ENCODE results near the gene CNR2. TPM values are rescaled to one million over a fixed set of nuclear protein-coding genes. Genes with fewer than 3 reads are reported as not detected.

CNR2 gene
- total RNA-seq, 1 experiment from 2014 or later, result not detected

- no peak for TF ChIP-seq CTCF (conservative IDR thresholded peaks at IDR 0.05)
- H3K9me3 ChIP-seq (ENCODE audit: control insufficient read depth, low read depth, low read length), result no peaks in the 10 kb centered on the region
- H2BK15ac ChIP-seq (ENCODE audit: low read depth, low read length), result no peak overlapping the region
- H2BK20ac ChIP-seq (ENCODE audit: low read depth, low read length, poor library complexity, severe bottlenecking), result no peak overlapping the region
- H4K20me1 ChIP-seq (ENCODE audit: control insufficient read depth, insufficient read depth, insufficient read length), result no peaks in the 10 kb centered on the region
- no peak overlapping the region for H3K27ac ChIP-seq (ENCODE audit: insufficient read length, low read depth, low read length)
- no peak overlapping the region for H4K5ac ChIP-seq (ENCODE audit: insufficient read length, low read depth, low read length)
- no peak overlapping the region for H2AK5ac ChIP-seq (ENCODE audit: insufficient read length, low read length)
- H3K4me1 ChIP-seq (ENCODE audit: insufficient read depth, low read length), result no peaks in the 10 kb centered on the region
- H3K23ac ChIP-seq (ENCODE audit: insufficient read length, low read depth, low read length), result no peak overlapping the region
- H2BK12ac ChIP-seq (ENCODE audit: insufficient read length, low read depth, low read length), result no peak overlapping the region
- Mint-ChIP-seq H3K27ac (no peak overlapping the region), H3K4me3 (no peak overlapping the region), H3K36me3 (ENCODE audit: insufficient read depth in 1 of 3, low read depth in 3 of 3) (no peaks in the 10 kb centered on the region), H3K4me1 (peaks cover 0 to 3% of the 10 kb centered on the region in 2 experiments; a peak in 1 of 4 replicates), H3K9me3 (no peaks in the 10 kb centered on the region), H3K27me3 (ENCODE audit: low read depth) (peaks cover 1% of the 10 kb centered on the region; the same call in 1 of the 2 replicates)
- H3K23me2 ChIP-seq (ENCODE audit: insufficient read length, low read depth, low read length, poor library complexity, severe bottlenecking), result no peaks in the 10 kb centered on the region
- no peak overlapping the region for H3T11ph ChIP-seq (ENCODE audit: low read length)
- no peak overlapping the region for H3K4me2 ChIP-seq (ENCODE audit: insufficient read depth, insufficient read length, low read length)
- no peaks in the 10 kb centered on the region for H3K27me3 ChIP-seq (ENCODE audit: insufficient read depth, low read length)
- no peak overlapping the region for H2BK5ac ChIP-seq (ENCODE audit: insufficient read length, low read length)
- no peak overlapping the region for H2AFZ ChIP-seq (ENCODE audit: low read length)
- H4K8ac ChIP-seq (replicated peaks; ENCODE audit: insufficient read length, low read depth, low read length), result no peak overlapping the region
- no peak overlapping the region for H4K91ac ChIP-seq (ENCODE audit: insufficient read length, low read depth, low read length)
- H3K14ac ChIP-seq (ENCODE audit: insufficient read depth, low read length), result no peak overlapping the region
- H3K9ac ChIP-seq (ENCODE audit: extremely low read depth, insufficient read length, low read length), result no peak overlapping the region
- no peak overlapping the region for H3K56ac ChIP-seq (ENCODE audit: insufficient read length, low read depth, low read length)
- no peaks in the 10 kb centered on the region for H3K79me2 ChIP-seq (ENCODE audit: insufficient read depth, low read length)
- no peak overlapping the region for H2BK120ac ChIP-seq (ENCODE audit: low read depth, low read length, poor library complexity, severe bottlenecking)
- H3K79me1 ChIP-seq (ENCODE audit: insufficient read depth, low read depth, low read length, poor library complexity, severe bottlenecking), result no peaks in the 10 kb centered on the region
- WGBS (ENCODE audit: extremely low coverage, insufficient read length, low lambda C conversion rate), result no CpG with 5 or more reads among the region's 3 CpGs
- DNase-seq, result no peak
- no peak overlapping the region for H3K4ac ChIP-seq (ENCODE audit: low read depth, low read length)
- H3K18ac ChIP-seq (ENCODE audit: insufficient read length, low read depth, low read length), result no peak overlapping the region
Observed at GRCh38 chr1:23925279-23925678, 12.1 kb upstream of the CNR2 start.
